IPS-18c (cell line): ENCODE measurements around the gene CATSPER3.

Source experiments
- H3K4me3 ChIP-seq: 2 replicates; pipeline ENCODE4 v1.7.0; 2013; ENCODE audit warnings: low read depth, mild to moderate bottlenecking, low read length, moderate library complexity; ENCODE audit not compliant: insufficient read depth
- H3K9me3 ChIP-seq: one replicate; pipeline ENCODE4 v1.6.1; 2013; ENCODE audit warnings: mild to moderate bottlenecking, low read length, moderate library complexity; ENCODE audit not compliant: control insufficient read depth, insufficient read depth

CATSPER3 gene

GRCh38 chr5:135032999-135033861 lies 65.5 kb downstream of the CATSPER3 start:
- Histone ChIP-seq H3K9me3 (no peaks in the 10 kb centered on the region), H3K4me3 (peak overlapping the region; percentile 38; the same call in 1 of the 2 replicates)

GRCh38 chr5:135033901-135034235 lies 66.2 kb downstream of the CATSPER3 start, which contains the start of gene PITX1:
TSS of gene PITX1 (minus strand) at chr5:135034228. CDS start at chr5:135033881, 347 bp downstream.
- Histone ChIP-seq H3K9me3 (no peaks in the 10 kb centered on the region), H3K4me3 (peak within 1 kb of the TSS; percentile 40)

- Histone ChIP-seq H3K4me3 (peak overlapping the region; percentile 40), H3K9me3 (no peaks in the 10 kb centered on the region)
Measured at GRCh38 chr5:135034236-135034962, 66.7 kb downstream of the CATSPER3 start.

- H3K9me3 ChIP-seq, result no peaks in the 10 kb centered on the region
- H3K4me3 ChIP-seq, result no peak overlapping the region; the same call in 1 of the 2 replicates
Measured at GRCh38 chr5:135034963-135035677, 67.4 kb downstream of the CATSPER3 start.

GRCh38 chr5:135035678-135036030 lies 67.9 kb downstream of the CATSPER3 start:
- H3K4me3 ChIP-seq, result no peak overlapping the region
- H3K9me3 ChIP-seq, result no peaks in the 10 kb centered on the region

- Histone ChIP-seq H3K9me3 (no peaks in the 10 kb centered on the region), H3K4me3 (no peak overlapping the region)
Measured at GRCh38 chr5:135036405-135036804, 68.7 kb downstream of the CATSPER3 start.

- H3K9me3 ChIP-seq, result no peaks in the 10 kb centered on the region
- no peak overlapping the region for H3K4me3 ChIP-seq
Measured at GRCh38 chr5:135037519-135038204, 70.0 kb downstream of the CATSPER3 start.

- H3K4me3 ChIP-seq, result no peak overlapping the region
- H3K9me3 ChIP-seq, result no peaks in the 10 kb centered on the region
Measured at GRCh38 chr5:135038205-135038812, 70.6 kb downstream of the CATSPER3 start.

- Histone ChIP-seq H3K4me3 (no peak overlapping the region), H3K9me3 (no peaks in the 10 kb centered on the region)
Measured at GRCh38 chr5:135038813-135039270, 71.1 kb downstream of the CATSPER3 start.

- Histone ChIP-seq H3K9me3 (no peaks in the 10 kb centered on the region), H3K4me3 (peak overlapping the region; percentile 46)
Measured at GRCh38 chr5:135039271-135040033, 71.7 kb downstream of the CATSPER3 start.

- peak overlapping the region; percentile 46; the same call in 1 of the 2 replicates for H3K4me3 ChIP-seq
- no peaks in the 10 kb centered on the region for H3K9me3 ChIP-seq
Measured at GRCh38 chr5:135040034-135040332, 72.3 kb downstream of the CATSPER3 start.

GRCh38 chr5:135040333-135041144 lies 72.8 kb downstream of the CATSPER3 start:
- Histone ChIP-seq H3K4me3 (peak overlapping the region; percentile 46), H3K9me3 (no peaks in the 10 kb centered on the region)

GRCh38 chr5:135041145-135041587 lies 73.5 kb downstream of the CATSPER3 start:
- peak overlapping the region; percentile 46 for H3K4me3 ChIP-seq

GRCh38 chr5:135041726-135042125 lies 74.0 kb downstream of the CATSPER3 start:
- no peak overlapping the region for H3K4me3 ChIP-seq
- no peaks in the 10 kb centered on the region for H3K9me3 ChIP-seq

More at GRCh38 chr5:135041145-135041587, 73.5 kb downstream of the CATSPER3 start:
- H3K9me3 ChIP-seq, result no peaks in the 10 kb centered on the region

GRCh38 chr5:135042595-135042994 lies 74.9 kb downstream of the CATSPER3 start:
- Histone ChIP-seq H3K4me3 (no peak overlapping the region), H3K9me3 (no peaks in the 10 kb centered on the region)
